ENCODE data around the gene PRUNE1.

Gene PRUNE1

GRCh38 chr1:151008244-151009205 lies at the start of gene PRUNE1:
TSS of gene PRUNE1 (plus strand) at chr1:151008449. CDS start at chr1:151008633, 184 bp downstream.
- peak; percentile 95 for DNase-seq

DNA sequence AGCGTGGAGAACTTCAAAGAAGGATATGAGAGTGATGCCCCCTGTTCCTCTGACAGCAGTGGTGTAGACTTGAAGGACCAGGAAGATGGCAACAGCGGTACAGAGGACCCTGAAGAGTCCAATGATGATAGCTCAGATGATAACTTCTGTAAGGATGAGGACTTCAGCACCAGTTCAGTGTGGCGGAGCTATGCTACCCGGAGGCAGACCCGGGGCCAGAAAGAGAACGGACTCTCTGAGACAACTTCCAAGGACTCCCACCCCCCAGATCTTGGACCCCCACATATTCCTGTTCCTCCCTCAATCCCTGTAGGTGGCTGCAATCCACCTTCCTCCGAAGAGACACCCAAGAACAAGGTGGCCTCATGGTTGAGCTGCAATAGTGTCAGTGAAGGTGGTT lies 47.6 kb upstream of the PRUNE1 start:
- DNase-seq = no peak

- no peak for DNase-seq
Measured at GRCh38 chr1:150961756-150962155, 46.5 kb upstream of the PRUNE1 start.

GRCh38 chr1:150963321-150964163 lies 44.7 kb upstream of the PRUNE1 start:
- no peak for DNase-seq

GRCh38 chr1:150964164-150964489 lies 44.1 kb upstream of the PRUNE1 start:
- no peak for DNase-seq

GRCh38 chr1:150965605-150966004 lies 42.6 kb upstream of the PRUNE1 start:
- no peak for DNase-seq

DNA sequence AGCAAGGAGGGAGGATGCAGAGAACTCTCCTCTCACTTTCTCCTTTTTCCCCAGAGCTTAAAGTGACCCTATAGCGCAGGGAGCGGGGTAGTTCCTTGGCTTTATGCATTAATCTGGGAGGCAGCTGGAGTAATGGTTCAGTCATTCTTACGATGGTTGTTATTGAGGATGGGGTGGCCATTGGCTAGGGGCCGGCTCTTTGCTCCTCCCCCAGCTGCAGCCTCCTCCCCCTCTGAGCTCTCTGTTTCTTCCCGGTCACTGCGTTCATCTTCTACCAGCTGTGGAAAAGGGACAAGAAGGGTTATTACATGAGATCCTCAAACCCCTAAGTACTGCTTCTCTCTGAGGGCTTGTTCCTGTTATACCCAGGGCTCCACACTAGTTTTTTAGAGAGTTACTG lies 42.2 kb upstream of the PRUNE1 start:
- DNase-seq = no peak

GRCh38 chr1:150967936-150968335 lies 40.3 kb upstream of the PRUNE1 start:
- no peak for DNase-seq

GRCh38 chr1:150968491-150968890 lies 39.8 kb upstream of the PRUNE1 start:
- DNase-seq = no peak

- DNase-seq = no peak
Measured at GRCh38 chr1:150969626-150970025, 38.6 kb upstream of the PRUNE1 start.

DNA sequence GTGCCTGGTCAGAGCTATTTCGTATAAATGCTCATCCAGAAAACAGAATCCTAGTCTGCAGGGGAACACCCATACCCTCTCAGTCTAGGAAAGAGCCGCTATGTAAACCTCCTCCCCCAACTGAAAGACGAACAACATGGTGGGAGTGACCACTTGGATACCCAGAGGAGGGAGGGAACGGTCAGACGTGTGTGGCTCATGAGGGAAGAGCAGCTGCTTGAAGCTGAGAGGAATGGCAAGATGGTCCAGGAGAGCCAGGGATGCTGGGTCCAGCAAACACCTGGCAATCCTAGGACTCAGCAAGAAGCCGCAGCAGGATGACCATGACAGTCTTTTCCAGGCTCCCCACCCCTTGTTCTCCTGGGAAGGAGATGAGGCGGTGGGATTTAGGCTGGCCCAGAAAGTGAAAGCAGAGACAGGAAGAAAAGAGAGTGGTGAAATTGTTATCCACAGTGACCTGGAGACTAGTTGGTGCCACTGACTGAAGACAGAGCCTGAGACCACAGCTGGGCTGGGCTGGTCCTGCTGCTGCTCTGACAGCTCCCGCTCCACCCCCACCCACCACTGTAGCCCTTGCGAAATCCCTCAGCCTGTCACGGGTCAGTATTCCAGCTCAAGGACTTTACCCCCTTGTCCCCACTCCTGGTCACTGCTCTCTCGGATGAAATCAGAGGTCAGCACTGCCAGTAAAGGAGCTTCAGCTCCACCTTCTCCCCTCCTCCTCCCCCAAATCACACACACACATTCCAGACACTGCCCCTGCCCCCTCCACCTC lies 37.3 kb upstream of the PRUNE1 start:
- DNase-seq = peak; percentile 48

GRCh38 chr1:150971583-150972416 lies 36.4 kb upstream of the PRUNE1 start:
- DNase-seq = peak; percentile 58

DNA sequence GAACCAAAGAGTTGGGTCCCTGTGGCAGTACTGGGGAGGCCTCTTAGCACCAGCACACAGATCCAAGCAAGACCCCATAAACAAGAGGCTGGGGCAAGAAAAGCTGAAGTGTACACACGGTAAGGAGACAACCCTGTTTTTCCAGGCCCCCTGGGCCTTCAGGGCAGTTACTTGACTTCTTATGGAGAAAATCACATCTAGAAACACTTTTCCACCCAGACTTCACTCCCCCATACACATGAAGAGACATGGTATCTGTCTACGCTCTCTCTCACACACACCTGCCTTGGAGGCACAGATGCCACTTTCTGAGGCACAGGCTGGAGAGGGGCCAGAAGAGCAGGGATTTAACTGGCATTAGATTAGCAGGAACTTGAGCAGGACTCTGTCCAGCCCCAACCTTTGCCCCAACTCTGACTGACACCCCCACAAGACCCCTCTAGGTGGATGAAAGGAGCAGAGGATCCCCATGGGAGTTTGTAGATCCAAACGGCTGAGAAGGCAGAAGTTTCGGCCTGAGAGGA lies 35.8 kb upstream of the PRUNE1 start:
- DNase-seq = no peak

GRCh38 chr1:150973258-150973835 lies 34.9 kb upstream of the PRUNE1 start:
- DNase-seq = no peak

GRCh38 chr1:150973836-150974579 lies 34.2 kb upstream of the PRUNE1 start:
- DNase-seq = no peak

DNA sequence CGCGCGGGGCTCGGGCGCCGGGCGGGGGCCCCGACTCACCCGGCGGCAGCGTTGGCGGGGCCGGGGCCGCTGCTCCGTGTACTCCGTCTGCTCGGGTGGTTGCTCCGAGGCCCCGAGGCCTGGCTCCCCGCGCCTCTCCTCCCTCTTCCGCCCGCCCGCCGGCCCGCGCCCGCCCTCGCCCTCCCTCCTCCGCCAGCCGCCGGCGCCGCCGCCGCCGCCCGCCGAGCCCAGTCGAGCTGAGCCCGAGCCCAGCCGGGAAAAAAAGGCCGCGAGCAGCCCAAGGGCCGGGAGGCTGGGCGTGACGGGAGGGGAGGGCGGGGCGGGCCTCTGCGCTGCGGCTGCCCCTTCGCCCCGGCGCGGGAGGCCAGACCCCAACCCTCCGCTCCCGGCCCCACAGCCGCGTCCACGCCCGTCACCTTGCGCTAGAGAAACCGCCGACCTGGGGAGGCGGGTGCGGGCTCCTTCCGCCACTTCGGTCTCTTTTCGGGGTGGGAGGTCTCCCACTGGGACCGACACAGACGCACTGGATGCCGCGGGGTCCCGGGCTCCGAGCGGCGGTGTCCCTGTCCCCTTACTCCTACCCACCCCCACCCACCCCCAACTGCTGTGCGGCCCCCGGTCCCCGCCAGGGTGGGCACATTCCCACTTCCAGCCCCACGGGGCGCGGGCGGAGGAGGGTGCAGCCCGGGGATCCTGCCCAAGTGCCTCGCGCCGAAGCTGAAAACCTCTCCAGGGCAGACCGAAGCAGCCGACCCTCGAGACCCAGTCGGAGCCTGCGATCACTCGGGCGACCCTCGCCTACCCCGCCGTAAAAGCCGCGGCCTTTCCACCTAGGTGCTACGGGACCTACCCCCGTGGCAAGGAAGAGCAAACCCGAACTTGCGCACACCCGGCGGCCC lies 33.4 kb upstream of the PRUNE1 start, which contains the start of gene CERS2:
Gene CERS2 (minus strand): TSS at position 256 of the 899 bp plus-strand sequence. CDS start 5,745 bp downstream, outside the sequence.
- DNase-seq = peak; percentile 72

DNA sequence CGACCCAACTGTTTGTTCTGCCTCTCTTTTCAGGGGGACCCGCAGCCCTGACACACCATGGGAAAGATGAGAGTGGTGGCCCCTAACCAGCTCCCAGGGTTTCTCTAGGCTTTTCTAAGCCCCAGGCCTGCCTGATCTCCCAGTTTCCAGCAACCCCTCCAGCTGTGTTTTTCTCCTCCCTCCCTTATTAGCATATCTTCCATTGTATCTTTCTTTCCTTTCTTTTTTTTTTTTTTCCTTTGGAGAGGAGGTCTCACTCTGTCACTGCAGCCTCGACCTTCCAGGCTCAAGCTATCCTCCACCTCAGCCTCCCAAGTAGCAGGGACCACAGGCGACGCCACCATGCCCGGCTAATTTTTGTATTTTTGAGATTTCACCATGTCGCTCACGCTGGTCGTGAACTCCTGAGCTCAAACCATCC lies 31.8 kb upstream of the PRUNE1 start:
- DNase-seq = no peak

- DNase-seq = peak; percentile 27
Measured at GRCh38 chr1:150976879-150977694, 31.2 kb upstream of the PRUNE1 start.
